ENCODE measurements around the gene PTGES3. TPM values are rescaled to one million over a fixed set of nuclear protein-coding genes. Genes with fewer than 3 reads are reported as not detected.
A peak's percentile ranks its signal among the peaks of the same experiment; 100 is the strongest.

Gene PTGES3
- total RNA-seq, 4 donors from 2014 or later: 57.0 to 73.7 (median 62.3) TPM

DNA sequence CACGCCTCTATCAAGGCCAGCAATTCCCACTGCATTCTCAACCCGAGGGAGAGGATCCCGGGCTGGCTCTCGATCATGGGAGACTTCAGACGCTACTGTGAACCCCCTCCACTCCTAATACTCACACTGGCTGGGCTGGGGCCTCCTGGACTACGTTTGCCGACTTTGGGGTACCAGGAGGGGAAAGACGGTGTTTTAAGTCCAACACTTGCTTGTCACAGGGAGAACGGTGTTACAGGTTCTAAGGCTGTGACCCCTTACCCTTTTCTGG lies 36.6 kb upstream of the PTGES3 start:
- peak overlapping the region; percentile 92 for H3K4me3 ChIP-seq (ENCODE audit: low read depth, poor library complexity, severe bottlenecking)
- WGBS, 2 donors: 0% methylated on average over 9 of the region's 9 CpGs
- intact Hi-C loops (cut with DNase I; ENCODE audit: low total_unique reads): loop anchor here (10.0 kb wide), 1 partner anchor 80 kb away; the partner anchor contains the start of gene ATP5F1B
- no peak for DNase-seq (ENCODE audit: low spot score in 2 of 2)
- TF ChIP-seq, protein P1, sequence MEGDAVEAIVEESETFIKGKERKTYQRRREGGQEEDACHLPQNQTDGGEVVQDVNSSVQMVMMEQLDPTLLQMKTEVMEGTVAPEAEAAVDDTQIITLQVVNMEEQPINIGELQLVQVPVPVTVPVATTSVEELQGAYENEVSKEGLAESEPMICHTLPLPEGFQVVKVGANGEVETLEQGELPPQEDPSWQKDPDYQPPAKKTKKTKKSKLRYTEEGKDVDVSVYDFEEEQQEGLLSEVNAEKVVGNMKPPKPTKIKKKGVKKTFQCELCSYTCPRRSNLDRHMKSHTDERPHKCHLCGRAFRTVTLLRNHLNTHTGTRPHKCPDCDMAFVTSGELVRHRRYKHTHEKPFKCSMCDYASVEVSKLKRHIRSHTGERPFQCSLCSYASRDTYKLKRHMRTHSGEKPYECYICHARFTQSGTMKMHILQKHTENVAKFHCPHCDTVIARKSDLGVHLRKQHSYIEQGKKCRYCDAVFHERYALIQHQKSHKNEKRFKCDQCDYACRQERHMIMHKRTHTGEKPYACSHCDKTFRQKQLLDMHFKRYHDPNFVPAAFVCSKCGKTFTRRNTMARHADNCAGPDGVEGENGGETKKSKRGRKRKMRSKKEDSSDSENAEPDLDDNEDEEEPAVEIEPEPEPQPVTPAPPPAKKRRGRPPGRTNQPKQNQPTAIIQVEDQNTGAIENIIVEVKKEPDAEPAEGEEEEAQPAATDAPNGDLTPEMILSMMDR (IDR thresholded peaks at IDR 0.05): no peak
- no peak for TF ChIP-seq POLR2A (IDR thresholded peaks at IDR 0.05)

DNA sequence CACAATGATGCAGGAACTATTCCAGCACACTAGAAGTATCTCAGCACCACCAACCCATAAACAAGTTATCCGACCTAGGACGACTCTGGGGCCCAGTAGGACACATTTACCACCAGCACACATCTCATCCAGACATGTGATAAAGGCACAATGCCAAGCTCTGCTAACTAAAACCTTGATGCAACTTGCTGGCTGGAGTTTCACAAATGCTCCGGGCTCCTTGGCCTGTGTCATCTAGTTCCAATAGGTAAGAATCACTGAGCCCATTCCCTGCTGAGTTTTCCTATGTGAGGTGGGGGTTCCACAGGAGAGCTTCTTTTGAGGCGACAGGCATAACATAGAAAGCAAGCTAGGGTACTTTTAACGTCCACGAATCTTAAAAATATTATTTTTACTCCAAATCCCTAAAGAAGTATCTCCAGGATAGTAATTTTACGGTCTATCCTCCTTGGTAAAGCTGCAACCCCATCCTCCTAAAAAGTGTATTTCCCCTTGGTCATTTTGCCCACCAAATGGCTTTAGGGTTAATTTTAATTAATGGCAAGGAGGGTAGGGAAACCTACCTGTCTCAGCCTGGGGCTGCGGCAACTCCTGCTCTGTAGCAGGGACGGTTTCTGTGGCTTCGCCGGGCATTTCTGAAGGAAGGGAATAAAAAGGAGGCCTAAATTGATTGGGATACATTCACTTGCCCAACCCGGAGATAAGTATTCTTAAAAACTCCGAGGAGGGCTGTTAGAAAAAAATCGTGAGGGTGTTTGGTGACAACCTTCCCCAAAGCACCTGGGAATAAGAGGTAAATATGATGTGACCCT lies 36.0 kb upstream of the PTGES3 start:
- H3K4me3 ChIP-seq (ENCODE audit: low read depth, poor library complexity, severe bottlenecking): peak overlapping the region; percentile 92
- TF ChIP-seq, protein P1 (IDR thresholded peaks at IDR 0.05): no peak
- TF ChIP-seq POLR2A (IDR thresholded peaks at IDR 0.05): no peak
- 1% methylated on average over 14 of the region's 14 CpGs for WGBS, 2 donors
- peak; percentile 91 to 93 for DNase-seq (ENCODE audit: low spot score in 2 of 2)
- intact Hi-C loops (cut with DNase I; ENCODE audit: low total_unique reads): loop anchor here (10.0 kb wide), 1 partner anchor 79 kb away; the partner anchor contains the start of gene ATP5F1B

DNA sequence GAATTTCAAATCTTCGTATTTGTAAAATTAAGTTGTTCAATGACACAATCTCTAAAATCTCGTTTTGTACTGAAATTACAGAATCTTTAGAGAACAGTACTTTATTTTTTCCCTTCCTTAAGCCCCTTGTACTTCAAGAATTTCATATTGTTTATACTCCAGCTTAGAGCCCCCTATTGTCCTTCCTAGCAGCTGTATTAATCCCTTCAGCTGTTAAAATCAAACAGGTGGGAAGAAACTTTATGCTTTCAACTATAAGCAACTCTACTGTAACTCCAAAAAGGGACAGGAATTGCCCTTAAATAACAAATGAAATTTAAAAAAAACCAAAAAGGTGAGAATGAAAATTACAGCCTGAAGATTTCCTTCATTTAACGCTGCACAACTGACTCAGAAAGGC lies 35.3 kb upstream of the PTGES3 start:
- TF ChIP-seq POLR2A (IDR thresholded peaks at IDR 0.05): no peak
- TF ChIP-seq, protein P1 (IDR thresholded peaks at IDR 0.05): no peak
- intact Hi-C loops (cut with DNase I; ENCODE audit: low total_unique reads): loop anchor here (10.0 kb wide), 1 partner anchor 79 kb away; the partner anchor contains the start of gene ATP5F1B
- H3K4me3 ChIP-seq (ENCODE audit: low read depth, poor library complexity, severe bottlenecking): no peak overlapping the region
- WGBS, 2 donors: 45 to 50% methylated on average over 3 of the region's 3 CpGs
- DNase-seq (ENCODE audit: low spot score in 2 of 2): no peak

- intact Hi-C loops (cut with DNase I; ENCODE audit: low total_unique reads): loop anchor here (10.0 kb wide), 1 partner anchor 78 kb away; the partner anchor contains the start of gene ATP5F1B
- WGBS, 2 donors: 48 to 51% methylated on average over 4 of the region's 4 CpGs
- TF ChIP-seq POLR2A (IDR thresholded peaks at IDR 0.05): no peak
- TF ChIP-seq, protein P1 (IDR thresholded peaks at IDR 0.05): no peak
- no peak for DNase-seq (ENCODE audit: low spot score in 2 of 2)
- no peak overlapping the region for H3K4me3 ChIP-seq (ENCODE audit: low read depth, poor library complexity, severe bottlenecking)
These were observed 34.7 kb upstream of the PTGES3 start for GRCh38 chr12:56722832-56723231.

DNA sequence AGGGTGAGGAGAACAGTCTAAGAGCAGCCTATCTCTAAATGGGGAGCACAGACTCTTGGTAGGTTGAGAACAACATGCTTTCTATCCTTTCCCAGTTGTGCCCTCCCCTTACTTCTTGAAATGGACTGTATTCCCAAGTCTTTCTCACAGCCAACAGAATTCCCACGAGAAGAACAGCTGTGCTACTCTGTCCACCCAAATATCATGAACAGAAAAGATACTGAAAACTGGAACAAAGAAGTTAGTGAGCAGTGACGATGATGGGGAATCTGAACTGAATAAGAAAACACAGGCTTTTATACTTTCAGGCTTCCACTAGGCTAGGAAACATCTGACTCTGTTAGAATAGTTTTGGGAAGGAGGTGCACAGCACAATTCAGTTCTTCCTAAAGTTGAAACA lies 33.6 kb upstream of the PTGES3 start:
- no peak overlapping the region for H3K4me3 ChIP-seq (ENCODE audit: low read depth, poor library complexity, severe bottlenecking)
- no peak for DNase-seq (ENCODE audit: low spot score in 2 of 2)
- no peak for TF ChIP-seq POLR2A (IDR thresholded peaks at IDR 0.05)
- TF ChIP-seq, protein P1 (IDR thresholded peaks at IDR 0.05): no peak
- intact Hi-C loops (cut with DNase I; ENCODE audit: low total_unique reads): loop anchor here (10.0 kb wide), 1 partner anchor 77 kb away; the partner anchor contains the start of gene ATP5F1B
- WGBS, 2 donors: 24 to 30% methylated on average over 2 of the region's 2 CpGs

Data from lower leg skin (tissue), 4 donors.